ENCODE measurements around the gene CEP128.

The CEP128 gene

DNA sequence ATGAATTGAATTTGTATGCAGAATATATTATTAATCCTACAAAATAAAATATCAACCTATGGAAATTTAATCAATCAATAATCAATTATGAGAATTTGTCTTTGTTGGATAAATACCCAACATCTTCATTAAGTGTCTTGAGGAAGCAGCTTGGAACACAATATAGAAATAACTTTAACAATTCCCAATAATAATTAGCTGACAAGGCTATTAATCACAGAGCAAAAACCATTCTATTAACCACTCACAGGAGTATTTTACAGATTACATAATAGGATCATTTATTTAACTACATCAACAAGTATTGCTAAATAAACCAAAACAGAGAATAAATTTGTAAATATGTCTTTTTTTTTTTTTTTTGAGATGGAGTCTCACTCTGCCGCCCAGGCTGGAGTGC, 190.3 kb downstream of the CEP128 start:
- TF ChIP-seq CTCF (IDR thresholded peaks at IDR 0.05; ENCODE audit: borderline replicate concordance, insufficient read depth, low read depth, low read length), result no peak
- H3K4me3 ChIP-seq (ENCODE audit: low read depth, low read length), result no peak overlapping the region

DNA sequence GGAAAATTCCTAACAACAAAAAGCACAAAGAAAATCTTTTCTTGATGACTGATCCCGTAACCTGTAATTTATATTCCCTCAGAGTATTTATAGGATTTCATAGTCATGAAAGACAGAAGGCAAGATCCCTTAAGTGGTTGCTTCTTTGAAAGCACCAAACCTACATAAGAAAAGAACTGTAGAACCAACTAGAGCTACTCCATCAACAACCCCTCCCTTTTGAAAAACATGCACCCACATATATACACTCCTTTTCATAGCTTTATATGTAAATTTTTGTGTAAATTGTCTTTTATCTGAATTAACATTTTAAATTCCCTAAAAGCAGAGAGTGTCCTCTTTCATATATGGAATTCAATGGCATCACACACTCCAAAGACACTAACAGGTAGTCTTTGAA, 215.3 kb downstream of the CEP128 start:
- no peak for TF ChIP-seq CTCF (IDR thresholded peaks at IDR 0.05; ENCODE audit: borderline replicate concordance, insufficient read depth, low read depth, low read length)
- H3K4me3 ChIP-seq (ENCODE audit: low read depth, low read length), result no peak overlapping the region

GRCh38 chr14:80718940-80719339, 222.6 kb downstream of the CEP128 start:
- no peak for TF ChIP-seq CTCF (IDR thresholded peaks at IDR 0.05; ENCODE audit: borderline replicate concordance, insufficient read depth, low read depth, low read length)

DNA sequence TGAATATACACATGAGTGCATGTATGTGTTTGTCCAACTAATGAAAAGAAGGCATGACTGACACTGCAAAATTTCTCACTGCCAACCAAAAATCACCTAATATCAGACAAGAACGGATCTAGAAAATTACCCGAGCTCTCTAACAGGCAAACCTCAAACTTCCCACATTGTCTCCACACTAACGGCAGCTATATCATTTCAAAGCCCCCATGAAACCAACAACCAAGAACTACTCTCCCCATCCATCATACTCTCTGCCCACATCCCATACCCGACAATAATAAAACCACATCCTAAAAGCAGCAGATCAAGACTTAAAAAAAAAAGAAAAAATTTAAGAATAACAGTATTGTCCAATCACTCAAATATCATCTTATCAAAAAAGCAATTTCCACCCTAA, 227.1 kb downstream of the CEP128 start:
- no peak overlapping the region for H3K4me3 ChIP-seq (ENCODE audit: low read depth, low read length)
- TF ChIP-seq CTCF (IDR thresholded peaks at IDR 0.05; ENCODE audit: borderline replicate concordance, insufficient read depth, low read depth, low read length), result no peak

More at GRCh38 chr14:80718940-80719339, 222.6 kb downstream of the CEP128 start:
- H3K4me3 ChIP-seq (ENCODE audit: low read depth, low read length), result no peak overlapping the region

- H3K4me3 ChIP-seq (ENCODE audit: low read depth, low read length), result no peak overlapping the region
- no peak for TF ChIP-seq CTCF (IDR thresholded peaks at IDR 0.05; ENCODE audit: borderline replicate concordance, insufficient read depth, low read depth, low read length)
Observed at GRCh38 chr14:80713076-80713850, 228.3 kb downstream of the CEP128 start.

GRCh38 chr14:80705241-80705980, 236.1 kb downstream of the CEP128 start:
- no peak overlapping the region for H3K4me3 ChIP-seq (ENCODE audit: low read depth, low read length)
- TF ChIP-seq CTCF (IDR thresholded peaks at IDR 0.05; ENCODE audit: borderline replicate concordance, insufficient read depth, low read depth, low read length), result no peak

DNA sequence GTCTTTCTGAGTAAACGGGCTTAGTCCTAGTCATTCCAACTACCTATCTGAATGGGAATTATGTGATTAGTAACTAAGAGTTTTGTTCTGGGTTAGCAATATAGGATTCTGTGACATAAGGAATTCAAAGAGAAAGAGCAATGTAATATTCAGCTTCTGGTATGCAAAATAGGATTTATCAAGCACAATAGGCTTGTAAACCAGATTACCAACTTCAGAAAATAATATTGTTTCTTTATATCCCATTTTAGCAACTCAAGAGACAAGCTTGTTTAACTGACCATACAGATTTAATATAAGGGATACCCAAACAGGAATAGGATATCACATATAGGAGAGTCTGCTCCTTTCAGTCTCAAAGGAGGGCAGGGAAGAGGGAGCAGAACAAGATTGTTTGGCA, 240.9 kb downstream of the CEP128 start:
- no peak overlapping the region for H3K4me3 ChIP-seq (ENCODE audit: low read depth, low read length)
- TF ChIP-seq CTCF (IDR thresholded peaks at IDR 0.05; ENCODE audit: borderline replicate concordance, insufficient read depth, low read depth, low read length), result no peak
